ENCODE measurements around the gene LMO1. TPM values are rescaled to one million over a fixed set of nuclear protein-coding genes. Genes with fewer than 3 reads are reported as not detected.
A peak's percentile ranks its signal among the peaks of the same experiment; 100 is the strongest.

LMO1 gene
- total and polyA plus RNA-seq, 10 donors: 0.17 to 1.0 (median 0.57) TPM; not detected in 5

DNA sequence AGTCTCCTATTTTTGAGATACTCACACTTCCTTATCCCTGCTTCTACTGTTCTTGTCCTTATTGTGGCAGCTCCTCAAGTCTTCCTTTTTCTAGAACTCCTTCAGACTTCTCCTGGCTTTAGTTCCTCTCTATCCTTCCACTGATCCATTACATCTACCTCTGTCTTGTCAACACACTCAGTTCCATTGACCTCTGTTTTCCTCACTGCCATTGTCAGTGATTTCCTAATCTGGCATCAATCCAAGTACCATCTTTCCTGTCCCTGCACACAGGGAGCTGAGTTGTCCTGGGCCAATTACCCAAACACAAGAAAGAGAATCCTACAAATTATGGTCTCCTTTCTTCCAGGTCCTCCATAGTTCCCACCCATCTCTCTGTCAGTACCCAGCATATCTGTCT is 66.9 kb downstream of the LMO1 start:
- Histone ChIP-seq H3K27me3 (replicated peaks in 1 of 7) (peaks cover 0 to 14% (median 0%) of the 10 kb centered on the region in 7 donors), H3K9me3 (no peaks in the 10 kb centered on the region), H3K36me3 (no peaks in the 10 kb centered on the region), H3K4me3 (no peak overlapping the region), H3K27ac (no peak overlapping the region), H3K4me1 (peaks cover 0 to 9% (median 4%) of the 10 kb centered on the region in 6 donors)
- intact Hi-C loops (cut with DNase I; ENCODE audit: low total_unique reads): no loop called here
- DNase-seq: no peak
- no peak for TF ChIP-seq POLR2A (IDR thresholded peaks at IDR 0.05)
- TF ChIP-seq POLR2AphosphoS5 (IDR thresholded peaks at IDR 0.05): no peak
- TF ChIP-seq, protein P1, sequence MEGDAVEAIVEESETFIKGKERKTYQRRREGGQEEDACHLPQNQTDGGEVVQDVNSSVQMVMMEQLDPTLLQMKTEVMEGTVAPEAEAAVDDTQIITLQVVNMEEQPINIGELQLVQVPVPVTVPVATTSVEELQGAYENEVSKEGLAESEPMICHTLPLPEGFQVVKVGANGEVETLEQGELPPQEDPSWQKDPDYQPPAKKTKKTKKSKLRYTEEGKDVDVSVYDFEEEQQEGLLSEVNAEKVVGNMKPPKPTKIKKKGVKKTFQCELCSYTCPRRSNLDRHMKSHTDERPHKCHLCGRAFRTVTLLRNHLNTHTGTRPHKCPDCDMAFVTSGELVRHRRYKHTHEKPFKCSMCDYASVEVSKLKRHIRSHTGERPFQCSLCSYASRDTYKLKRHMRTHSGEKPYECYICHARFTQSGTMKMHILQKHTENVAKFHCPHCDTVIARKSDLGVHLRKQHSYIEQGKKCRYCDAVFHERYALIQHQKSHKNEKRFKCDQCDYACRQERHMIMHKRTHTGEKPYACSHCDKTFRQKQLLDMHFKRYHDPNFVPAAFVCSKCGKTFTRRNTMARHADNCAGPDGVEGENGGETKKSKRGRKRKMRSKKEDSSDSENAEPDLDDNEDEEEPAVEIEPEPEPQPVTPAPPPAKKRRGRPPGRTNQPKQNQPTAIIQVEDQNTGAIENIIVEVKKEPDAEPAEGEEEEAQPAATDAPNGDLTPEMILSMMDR (IDR thresholded peaks at IDR 0.05 in 8 of 11, conservative IDR thresholded peaks at IDR 0.05 in 3 of 11): no peak

DNA sequence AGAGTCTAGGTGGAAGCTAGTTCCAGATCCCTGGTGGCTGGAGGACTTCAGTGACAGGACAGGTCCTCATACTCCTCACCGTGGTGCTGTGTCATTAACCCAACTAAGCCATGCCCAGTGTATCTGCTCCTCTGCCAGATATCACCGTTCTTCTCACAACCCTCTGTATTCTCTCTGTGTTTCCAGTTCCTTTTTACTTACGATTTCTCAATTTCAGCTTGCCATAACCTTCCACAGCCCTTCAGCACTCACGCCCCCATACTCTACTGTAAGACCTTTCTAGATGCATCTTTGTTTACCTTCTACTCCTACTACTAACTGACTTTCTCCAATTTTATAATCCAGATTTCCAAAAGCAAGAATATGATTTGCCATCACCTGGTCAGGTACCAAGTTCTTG is 68.7 kb downstream of the LMO1 start:
- intact Hi-C loops (cut with DNase I; ENCODE audit: low total_unique reads): no loop called here
- no peak overlapping the region for H3K27ac ChIP-seq
- no peaks in the 10 kb centered on the region for H3K36me3 ChIP-seq
- H3K4me1 ChIP-seq: peaks cover 0 to 5% (median 0%) of the 10 kb centered on the region in 6 donors
- H3K4me3 ChIP-seq: no peak overlapping the region
- WGBS, 5 donors: 44 to 70% (median 60%) methylated on average over 4 of the region's 4 CpGs
- no peak for DNase-seq
- H3K27me3 ChIP-seq (replicated peaks in 1 of 7): peaks cover 0 to 14% (median 0%) of the 10 kb centered on the region in 7 donors
- no peak for TF ChIP-seq POLR2A (IDR thresholded peaks at IDR 0.05)
- TF ChIP-seq, protein P1 (IDR thresholded peaks at IDR 0.05 in 8 of 11, conservative IDR thresholded peaks at IDR 0.05 in 3 of 11): no peak
- no peak for TF ChIP-seq POLR2AphosphoS5 (IDR thresholded peaks at IDR 0.05)
- no peaks in the 10 kb centered on the region for H3K9me3 ChIP-seq

DNA sequence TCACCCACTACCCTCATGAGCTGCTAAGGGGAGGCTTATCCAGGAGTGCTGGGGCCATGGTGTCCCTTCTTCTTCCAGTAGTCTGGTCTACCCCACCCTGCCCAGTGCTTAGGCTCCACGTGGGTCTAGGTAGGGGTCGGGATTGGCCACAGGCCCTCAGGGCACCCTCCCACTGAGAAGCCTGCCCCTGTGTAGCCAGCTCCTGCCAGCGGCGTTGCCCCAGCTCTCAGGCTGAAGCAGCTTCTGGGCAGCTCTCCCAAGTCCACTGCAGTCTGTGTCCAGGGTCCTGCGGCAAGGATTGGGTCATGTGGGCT is 70.8 kb downstream of the LMO1 start:
- no peak overlapping the region for H3K4me3 ChIP-seq
- no peak for DNase-seq
- intact Hi-C loops (cut with DNase I; ENCODE audit: low total_unique reads): no loop called here
- no peaks in the 10 kb centered on the region for H3K36me3 ChIP-seq
- H3K27me3 ChIP-seq (replicated peaks in 1 of 7): peaks cover 0 to 21% (median 0%) of the 10 kb centered on the region in 7 donors
- H3K4me1 ChIP-seq: peaks cover 0 to 5% (median 0%) of the 10 kb centered on the region in 6 donors
- no peaks in the 10 kb centered on the region for H3K9me3 ChIP-seq
- TF ChIP-seq POLR2A (IDR thresholded peaks at IDR 0.05): no peak
- TF ChIP-seq, protein P1 (IDR thresholded peaks at IDR 0.05 in 8 of 11, conservative IDR thresholded peaks at IDR 0.05 in 3 of 11): no peak
- no peak for TF ChIP-seq POLR2AphosphoS5 (IDR thresholded peaks at IDR 0.05)
- 27 to 59% (median 50%) methylated on average over 2 to 5 of the region's 5 CpGs for WGBS, 5 donors
- H3K27ac ChIP-seq: no peak overlapping the region

DNA sequence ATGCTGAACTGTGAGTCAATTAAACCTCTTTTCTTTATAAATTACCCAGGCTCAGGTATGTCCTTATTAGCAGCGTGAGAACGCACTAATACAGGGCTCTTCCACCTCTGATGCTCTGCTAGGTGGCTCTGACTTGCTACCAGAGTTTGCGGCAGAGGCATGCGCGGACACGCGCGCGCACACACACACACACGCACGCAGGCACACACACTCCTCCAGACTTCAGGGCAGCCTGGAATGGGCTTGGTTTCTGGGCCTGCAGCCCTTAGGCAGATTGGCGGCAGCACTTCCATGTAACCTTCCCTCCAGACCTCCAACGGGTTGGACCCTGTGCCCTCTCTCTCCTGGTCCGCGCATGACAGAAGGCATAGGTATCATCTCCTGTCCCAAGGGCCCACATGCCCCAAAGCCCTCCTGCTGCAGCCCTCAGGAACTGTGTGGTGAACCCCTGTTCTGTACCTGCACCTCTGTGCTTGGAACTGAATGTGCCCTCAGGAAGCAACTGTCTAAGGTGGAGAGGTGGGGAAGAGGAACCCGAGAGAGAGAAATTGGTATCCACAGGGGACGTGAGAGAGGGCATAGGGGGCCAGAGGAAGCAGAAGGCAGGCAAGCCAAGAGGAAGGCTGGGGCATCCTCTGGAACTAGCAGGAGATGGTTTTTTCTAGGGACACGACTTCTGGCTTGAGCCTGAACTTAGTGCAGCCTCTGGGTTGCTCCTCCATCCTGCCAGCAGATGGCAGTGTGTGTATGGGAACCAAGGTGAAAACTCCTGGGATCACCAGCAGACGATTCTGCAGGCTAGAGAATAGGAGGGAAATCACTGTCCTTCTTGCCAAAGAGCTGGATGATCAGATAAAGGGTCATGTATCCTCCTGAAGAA is 71.4 kb downstream of the LMO1 start:
- Histone ChIP-seq H3K27me3 (replicated peaks in 1 of 7) (peaks cover 0 to 21% (median 0%) of the 10 kb centered on the region in 7 donors), H3K36me3 (no peaks in the 10 kb centered on the region), H3K27ac (no peak overlapping the region), H3K9me3 (no peaks in the 10 kb centered on the region), H3K4me1 (peaks cover 0 to 5% (median 0%) of the 10 kb centered on the region in 6 donors), H3K4me3 (no peak overlapping the region)
- WGBS, 5 donors: 70 to 76% (median 74%) methylated on average over 19 of the region's 19 CpGs
- intact Hi-C loops (cut with DNase I; ENCODE audit: low total_unique reads): no loop called here
- peak; percentile 81 for DNase-seq
- TF ChIP-seq, protein P1 (IDR thresholded peaks at IDR 0.05 in 8 of 11, conservative IDR thresholded peaks at IDR 0.05 in 3 of 11): peak; percentile 50 to 90 (median 81)
- TF ChIP-seq POLR2A (IDR thresholded peaks at IDR 0.05): no peak
